GM23248 (cell line): ENCODE results near the gene GOLGA3.

Experiments used
- EZH2 ChIP-seq: fragments of 200-600 bp; sonication (generic); IDR thresholded peaks from 2 replicates; pipeline ENCODE4 v1.6.1; 2018; ENCODE audit warnings: antibody characterized with exemption, mild to moderate bottlenecking; ENCODE audit not compliant: insufficient read depth, poor library complexity, severe bottlenecking
- EZH2phosphoT487 ChIP-seq: fragments of 200-600 bp; sonication (generic); IDR thresholded peaks from 2 replicates; pipeline ENCODE4 v1.6.1; 2018; ENCODE audit warnings: antibody characterized with exemption, moderate library complexity, mild to moderate bottlenecking, low read depth; ENCODE audit not compliant: insufficient read depth

DNA sequence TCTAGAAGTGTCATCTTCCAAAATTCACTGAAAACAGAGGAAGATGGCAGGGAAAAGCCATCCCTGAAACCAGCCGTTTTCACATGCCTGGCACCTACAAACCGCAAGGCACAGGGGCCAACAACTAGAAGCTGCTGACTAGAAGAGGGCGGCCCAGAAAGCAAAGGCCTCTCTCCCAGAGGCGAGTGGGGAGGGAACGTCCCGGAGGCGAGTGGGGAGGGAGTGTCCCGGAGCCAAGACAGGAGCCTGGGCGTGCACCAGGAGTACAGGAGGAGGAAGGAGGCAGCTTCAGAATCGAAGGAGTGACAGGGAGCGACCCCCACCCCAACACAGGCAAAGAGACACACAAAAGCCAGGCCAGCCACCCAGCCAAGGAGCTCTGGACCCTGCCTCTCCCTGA lies 88.0 kb downstream of the GOLGA3 start:
- TF ChIP-seq EZH2 (no peak), EZH2phosphoT487 (no peak)
